CD4-positive, alpha-beta T cell treated with Interleukin-6 for 4 hours (primary cell): ENCODE results near the gene BAD.

Experiments used
- DNase-seq: peaks from one replicate; pipeline ENCODE4 v3.0.0-alpha.2; 2020; ENCODE audit warnings: mixed read lengths

BAD gene

DNA sequence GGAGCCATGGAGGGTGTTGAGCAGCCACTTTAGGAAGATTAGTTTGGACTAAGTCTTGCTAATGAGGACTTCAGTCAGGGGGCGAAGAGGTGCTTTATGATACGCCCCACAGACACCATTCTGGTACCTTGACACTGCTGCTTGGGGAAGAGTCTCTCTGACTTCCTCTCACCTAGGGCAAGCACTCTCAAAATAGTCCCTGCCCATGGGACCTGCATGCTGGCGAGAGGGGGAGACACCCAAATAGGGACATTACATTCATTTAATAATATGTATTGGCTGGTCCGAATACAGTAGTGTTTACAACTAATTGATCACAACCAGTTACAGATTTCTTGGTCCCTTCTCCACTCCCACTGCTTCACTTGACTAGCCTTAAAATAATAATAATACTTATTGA is 11.3 kb upstream of the BAD start:
- no peak for DNase-seq

DNA sequence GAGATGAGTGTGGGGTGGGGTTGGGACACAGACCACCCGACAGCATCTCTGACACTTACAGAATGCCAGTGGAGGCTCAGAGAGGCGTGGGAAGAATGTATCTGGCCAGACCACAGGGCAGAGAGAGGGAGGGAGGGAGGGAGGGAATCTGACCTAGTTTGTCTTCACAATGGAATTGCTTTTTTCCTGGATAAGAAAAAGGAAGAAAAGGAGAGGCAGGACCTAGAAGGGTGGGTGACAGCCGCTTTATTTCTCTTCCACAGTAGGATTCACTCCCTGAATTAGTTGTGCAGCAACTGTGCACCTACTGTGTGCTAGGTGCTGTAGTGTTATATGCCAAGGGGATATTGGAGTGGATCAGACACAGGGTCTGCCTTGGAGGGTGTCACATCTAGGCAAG is 10.3 kb upstream of the BAD start:
- DNase-seq, result no peak

DNA sequence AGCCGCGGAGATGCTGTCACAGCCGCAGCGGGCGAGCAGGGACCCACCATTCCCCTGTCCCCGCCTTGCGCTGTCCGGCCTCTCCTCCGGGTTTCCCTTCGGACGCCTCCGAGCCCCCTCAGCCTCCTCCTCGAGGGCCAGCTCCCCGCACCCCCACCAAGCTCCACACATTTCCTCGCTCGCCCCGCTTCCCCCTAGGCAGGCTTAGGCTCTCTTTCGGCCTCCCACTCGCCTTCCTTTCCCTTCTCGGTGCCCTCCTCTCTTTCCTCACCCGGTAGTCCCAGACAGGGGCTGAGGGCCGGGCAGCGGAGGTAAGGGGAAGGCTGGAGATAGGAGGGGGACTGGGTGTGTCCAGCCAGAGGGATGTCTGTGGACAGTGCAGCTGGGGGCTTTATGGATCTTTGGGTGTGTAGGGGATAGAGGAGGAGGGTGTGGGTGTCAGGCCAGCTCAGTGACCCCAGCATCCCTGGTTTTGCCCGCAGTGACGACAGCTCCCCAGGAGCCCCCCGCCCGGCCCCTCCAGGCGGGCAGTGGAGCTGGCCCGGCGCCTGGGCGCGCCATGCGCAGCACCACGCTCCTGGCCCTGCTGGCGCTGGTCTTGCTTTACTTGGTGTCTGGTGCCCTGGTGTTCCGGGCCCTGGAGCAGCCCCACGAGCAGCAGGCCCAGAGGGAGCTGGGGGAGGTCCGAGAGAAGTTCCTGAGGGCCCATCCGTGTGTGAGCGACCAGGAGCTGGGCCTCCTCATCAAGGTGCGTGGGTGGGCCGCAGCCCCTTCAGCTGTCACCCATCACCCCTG is 8.2 kb upstream of the BAD start:
- no peak for DNase-seq

DNA sequence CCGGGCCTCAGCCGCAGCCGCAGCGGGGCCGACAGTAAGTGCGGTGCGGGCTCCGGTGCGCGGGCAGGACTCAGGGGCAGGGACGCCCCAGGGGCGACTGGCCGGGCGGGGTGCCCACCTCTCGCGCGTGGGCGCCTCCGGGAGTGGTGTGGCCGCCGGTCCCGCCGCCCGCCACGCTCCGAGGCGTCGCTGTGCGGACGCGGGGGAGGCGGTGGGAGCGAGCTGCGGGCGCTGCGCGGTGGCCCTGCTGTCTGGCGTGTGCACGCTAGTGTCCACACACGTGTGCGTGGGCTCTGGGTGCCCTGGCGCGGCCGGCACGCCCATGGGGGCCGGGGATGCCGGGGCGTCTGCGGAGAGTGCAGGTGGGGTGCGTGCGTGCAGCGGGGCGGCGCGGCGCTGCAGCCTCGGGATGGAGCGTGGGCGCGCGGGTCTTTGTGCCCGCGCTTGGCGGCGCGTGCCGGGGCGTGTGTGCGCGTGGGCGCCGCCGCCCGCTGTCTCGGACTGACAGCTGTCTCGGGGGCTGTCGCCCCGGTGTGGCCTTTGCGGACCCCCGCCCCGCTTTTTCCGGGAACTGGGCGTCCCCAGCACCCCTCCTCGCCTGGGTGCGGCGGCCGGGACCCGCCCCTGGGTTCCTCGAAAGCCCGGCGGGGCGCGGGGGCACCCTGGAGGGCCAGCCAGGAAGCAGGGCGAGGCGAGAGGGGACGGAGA is 7.4 kb upstream of the BAD start:
- no peak for DNase-seq

DNA sequence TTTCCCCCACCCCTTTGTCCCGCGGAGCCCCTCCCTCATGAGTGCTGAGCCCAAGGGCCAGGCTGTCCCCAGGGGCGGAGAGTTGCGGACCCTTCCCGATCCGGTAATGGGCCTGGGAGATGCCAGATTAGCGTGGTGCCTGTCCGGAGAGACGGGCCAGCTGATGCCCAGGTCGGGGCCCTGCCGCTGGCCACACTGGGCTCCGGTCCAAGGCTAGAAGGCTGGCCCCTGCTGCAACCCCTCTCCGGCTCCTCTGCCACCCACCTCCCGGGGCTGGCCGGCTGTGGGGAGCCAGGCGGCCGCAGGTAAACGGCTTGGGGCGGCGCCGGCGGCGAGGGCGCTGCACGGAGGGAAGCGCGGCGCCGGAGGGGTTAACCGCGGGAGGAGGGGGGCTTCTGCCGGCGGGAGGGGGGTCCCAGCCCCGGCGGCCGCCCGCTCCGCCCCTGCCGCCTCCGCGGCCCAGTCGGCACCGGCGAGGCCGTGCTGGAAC is 6.8 kb upstream of the BAD start, which contains the start of gene KCNK4:
TSS of gene KCNK4 (plus strand) at position 41 of the 490 bp plus-strand sequence. CDS start 1,717 bp downstream, outside the sequence.
- DNase-seq, result no peak

- DNase-seq, result no peak
Measured at GRCh38 chr11:64290352-64291261, 6.1 kb upstream of the BAD start.

- DNase-seq, result no peak
Measured at GRCh38 chr11:64289002-64289564, 4.6 kb upstream of the BAD start.

- no peak for DNase-seq
Measured at GRCh38 chr11:64288353-64288750, 3.9 kb upstream of the BAD start.

DNA sequence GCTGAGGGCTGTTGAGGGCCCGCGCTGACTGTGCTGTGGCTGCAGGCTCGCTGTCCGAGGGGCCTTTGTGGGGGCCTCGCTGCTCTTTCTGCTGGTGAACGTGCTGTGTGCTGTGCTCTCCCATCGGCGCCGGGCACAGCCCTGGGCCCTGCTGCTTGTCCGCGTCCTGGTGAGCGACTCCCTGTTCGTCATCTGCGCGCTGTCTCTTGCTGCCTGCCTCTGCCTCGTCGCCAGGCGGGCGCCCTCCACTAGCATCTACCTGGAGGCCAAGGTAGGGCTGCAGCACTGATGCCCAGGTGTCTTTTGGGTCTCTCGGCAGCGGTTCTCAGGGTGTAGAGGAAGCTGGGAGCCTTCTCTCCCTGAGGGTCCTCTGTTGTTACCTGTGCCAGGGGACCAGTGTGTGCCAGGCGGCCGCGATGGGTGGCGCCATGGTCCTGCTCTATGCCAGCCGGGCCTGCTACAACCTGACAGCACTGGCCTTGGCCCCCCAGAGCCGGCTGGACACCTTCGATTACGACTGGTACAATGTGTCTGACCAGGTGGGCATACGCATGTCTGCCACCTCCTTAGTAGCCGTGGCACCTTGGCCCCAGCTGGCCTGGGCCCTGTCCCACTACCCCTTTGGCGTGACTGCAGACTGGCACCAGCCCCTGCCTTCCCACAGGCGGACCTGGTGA is 3.3 kb upstream of the BAD start:
- DNase-seq, result no peak

GRCh38 chr11:64286801-64287159 is 2.3 kb upstream of the BAD start:
- no peak for DNase-seq

DNA sequence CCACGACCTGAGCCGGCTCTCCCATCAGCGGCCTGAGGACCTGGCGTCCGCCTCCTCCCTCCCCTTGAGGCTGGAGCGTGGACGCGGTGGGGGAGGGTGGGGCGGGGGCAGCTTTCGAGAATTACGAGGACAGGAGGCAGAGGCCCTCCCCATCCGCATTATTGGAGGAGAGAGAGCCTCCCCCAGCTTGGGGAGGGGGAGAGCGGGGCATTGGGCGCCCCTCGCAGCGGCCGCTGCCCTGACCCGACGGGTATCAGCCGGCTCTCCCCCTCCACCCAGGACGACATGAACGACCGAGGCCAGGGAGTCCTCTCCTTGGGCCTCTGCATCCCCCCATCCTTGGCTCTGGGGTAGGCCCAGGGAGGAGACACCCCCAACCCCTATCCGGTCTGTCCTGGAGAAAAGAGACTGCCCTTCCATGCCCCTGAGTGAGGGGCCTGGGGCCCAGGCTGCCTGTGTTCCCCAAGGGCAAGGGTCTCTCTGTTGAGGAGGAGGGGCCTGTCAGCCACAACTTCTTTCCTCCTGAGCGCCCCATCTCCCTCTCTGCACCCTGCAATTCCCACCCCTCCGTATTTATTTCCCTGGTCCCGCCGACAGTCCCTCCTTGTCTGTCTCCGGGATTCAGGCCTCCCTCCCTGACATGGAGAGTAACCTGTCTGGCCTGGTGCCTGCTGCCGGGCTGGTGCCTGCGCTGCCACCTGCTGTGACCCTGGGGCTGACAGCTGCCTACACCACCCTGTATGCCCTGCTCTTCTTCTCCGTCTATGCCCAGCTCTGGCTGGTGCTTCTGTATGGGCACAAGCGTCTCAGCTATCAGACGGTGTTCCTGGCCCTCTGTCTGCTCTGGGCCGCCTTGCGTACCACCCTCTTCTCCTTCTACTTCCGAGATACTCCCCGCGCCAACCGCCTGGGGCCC is 1.7 kb upstream of the BAD start:
- peak; percentile 27 for DNase-seq

- DNase-seq, result peak; percentile 94
Measured at GRCh38 chr11:64284962-64285884, 758 bp upstream of the BAD start, which contains the start of gene GPR137. Gene GPR137, plus strand, starts transcription at chr11:64285848. Its CDS starts 677 bp downstream, at chr11:64286525.

GRCh38 chr11:64283092-64283491 is 1.4 kb downstream of the BAD start:
- no peak for DNase-seq

GRCh38 chr11:64281957-64282770 is 2.3 kb downstream of the BAD start:
- DNase-seq, result no peak

- DNase-seq, result no peak
Measured at GRCh38 chr11:64278576-64279190, 5.8 kb downstream of the BAD start.

DNA sequence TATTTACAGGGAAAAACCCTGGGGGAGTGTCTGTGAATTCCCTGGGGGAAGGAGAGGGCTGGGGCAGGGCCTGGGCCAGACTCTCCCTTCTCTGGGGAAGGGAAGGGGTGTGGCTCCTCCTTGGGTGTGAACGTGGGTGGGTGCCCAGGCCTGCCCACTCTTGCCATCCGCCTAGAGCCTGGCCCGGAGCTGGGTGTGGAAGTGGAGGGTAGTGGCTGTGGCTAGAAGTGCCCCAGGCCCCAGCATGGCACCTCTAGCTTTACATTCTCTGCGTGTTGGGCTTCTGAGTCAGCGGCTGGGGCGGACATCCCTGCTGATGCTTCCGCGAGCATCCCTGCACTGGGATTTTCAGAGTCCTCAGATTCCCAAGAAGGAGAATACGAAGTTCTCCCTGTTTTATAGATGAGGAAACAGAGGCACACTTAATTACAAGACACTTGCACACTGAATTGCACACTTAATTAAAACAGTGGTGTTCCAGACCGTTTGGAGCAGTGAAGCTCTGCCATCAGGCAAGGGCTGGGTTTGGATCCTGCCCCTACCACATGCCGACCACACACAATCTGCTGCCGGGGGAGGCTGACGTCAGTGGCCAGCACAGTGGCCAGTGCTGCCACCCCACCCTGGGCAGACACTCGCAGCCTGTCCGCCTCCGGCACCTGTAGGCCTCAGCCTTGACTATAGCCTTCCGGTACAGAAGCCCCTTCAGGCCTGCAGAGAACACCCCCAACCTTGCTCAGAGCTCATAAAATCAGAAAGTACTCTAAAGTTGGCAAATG is 7.6 kb downstream of the BAD start:
- no peak for DNase-seq

GRCh38 chr11:64275841-64276240 is 8.6 kb downstream of the BAD start:
- DNase-seq, result no peak
